CD14-positive monocyte (primary cell): ENCODE results near the gene ATP1B1. TPM values are rescaled to one million over a fixed set of nuclear protein-coding genes. Genes with fewer than 3 reads are reported as not detected.

ENCODE experiments used
- DNase-seq, 3 donors: peaks; one replicate each; pipeline ENCODE4 v3.0.0-alpha.2; 2011 to 2022
- H2AFZ ChIP-seq: 2 replicates; pipeline ENCODE4 v1.6.0; 2012; ENCODE audit warnings: mild to moderate bottlenecking, low read depth, low read length, inconsistent platforms; ENCODE audit not compliant: insufficient read depth, poor library complexity, severe bottlenecking
- H3K27ac ChIP-seq, 2 donors: 1 replicate in 1 of 2; 2 replicates in 1 of 2; pipeline ENCODE4 v1.5.1; 2012 to 2013; ENCODE audit warnings: low read length in 2 of 2, control low read depth in 1 of 2, inconsistent platforms in 1 of 2, low read depth in 1 of 2, mild to moderate bottlenecking in 1 of 2
- H3K27me3 ChIP-seq, 2 donors: one replicate each; pipeline versions ENCODE4 v1.6.0 to v1.6.1; 2011 to 2013; ENCODE audit warnings: low read length in 2 of 2; ENCODE audit not compliant: control insufficient read depth in 2 of 2, insufficient read depth in 2 of 2
- H3K36me3 ChIP-seq, 2 donors: replicated peaks in 1 of 2; 1 replicate in 1 of 2; 2 replicates in 1 of 2; pipeline versions ENCODE4 v1.5.1 to v1.6.1; 2012 to 2013; ENCODE audit warnings: low read length in 2 of 2, control low read depth in 1 of 2, inconsistent platforms in 1 of 2, mild to moderate bottlenecking in 1 of 2; ENCODE audit not compliant: insufficient read depth in 2 of 2, control insufficient read depth in 1 of 2
- H3K4me1 ChIP-seq, 2 donors: 1 replicate in 1 of 2; 2 replicates in 1 of 2; pipeline versions ENCODE4 v1.5.1 to v1.6.1; 2012 to 2013; ENCODE audit warnings: low read length in 2 of 2, control low read depth in 1 of 2, inconsistent platforms in 1 of 2, mild to moderate bottlenecking in 1 of 2, moderate library complexity in 1 of 2; ENCODE audit not compliant: insufficient read depth in 2 of 2, control insufficient read depth in 1 of 2
- H3K4me2 ChIP-seq: replicated peaks from 2 replicates; pipeline ENCODE3; 2012; ENCODE audit warnings: low read length, moderate library complexity, mild to moderate bottlenecking; ENCODE audit not compliant: poor library complexity, severe bottlenecking; ENCODE audit errors: extremely low read depth
- H3K4me3 ChIP-seq, 3 experiments: fragments of 200-600 bp in 1 of 3; sonication (generic) in 1 of 3; replicated peaks in 1 of 3; 1 replicate in 2 of 3; 2 replicates in 1 of 3; pipeline ENCODE4 v1.5.1; 2011 to 2013; ENCODE audit warnings: low read length in 3 of 3, mild to moderate bottlenecking in 3 of 3, control low read depth in 2 of 3, low read depth in 2 of 3, inconsistent platforms in 1 of 3, moderate library complexity in 1 of 3
- H3K79me2 ChIP-seq: 2 replicates; pipeline ENCODE4 v1.6.0; 2012; ENCODE audit warnings: mild to moderate bottlenecking, control low read depth, inconsistent platforms, low read length, moderate library complexity; ENCODE audit not compliant: insufficient read depth
- H3K9ac ChIP-seq: 2 replicates; pipeline ENCODE4 v1.6.0; 2017; ENCODE audit warnings: low read length, mild to moderate bottlenecking; ENCODE audit not compliant: insufficient read depth, poor library complexity, severe bottlenecking
- H3K9me3 ChIP-seq, 2 donors: replicated peaks in 1 of 2; 1 replicate in 1 of 2; 2 replicates in 1 of 2; pipeline versions ENCODE4 v1.5.1 to v1.6.1; 2012 to 2013; ENCODE audit warnings: low read length in 2 of 2, control low read depth in 1 of 2; ENCODE audit not compliant: control insufficient read depth in 1 of 2, insufficient read depth in 1 of 2
- H4K20me1 ChIP-seq: 2 replicates; pipeline ENCODE4 v1.6.0; 2012; ENCODE audit warnings: mild to moderate bottlenecking, low read length, control low read depth, moderate library complexity; ENCODE audit not compliant: insufficient read depth
- H3K27ac Mint-ChIP-seq, 7 donors: one replicate each; pipeline ENCODE4 v1.8.0; 2020; ENCODE audit warnings: mild to moderate bottlenecking in 7 of 7, mixed read lengths in 7 of 7, moderate library complexity in 6 of 7, inconsistent platforms in 2 of 7
- H3K27me3 Mint-ChIP-seq, 3 donors: one replicate each; pipeline ENCODE4 v1.8.0; 2021 to 2022; ENCODE audit warnings: low read depth in 3 of 3, mild to moderate bottlenecking in 3 of 3, mixed read lengths in 3 of 3, moderate library complexity in 3 of 3, inconsistent platforms in 1 of 3
- H3K36me3 Mint-ChIP-seq, 2 donors: one replicate each; pipeline ENCODE4 v1.8.0; 2020; ENCODE audit warnings: mixed read lengths in 2 of 2, inconsistent platforms in 1 of 2, mild to moderate bottlenecking in 1 of 2
- H3K4me1 Mint-ChIP-seq: one replicate; pipeline ENCODE4 v1.8.0; 2020; ENCODE audit warnings: mild to moderate bottlenecking, mixed read lengths
- H3K4me3 Mint-ChIP-seq, 2 donors: one replicate each; pipeline ENCODE4 v1.8.0; 2020; ENCODE audit warnings: mild to moderate bottlenecking in 2 of 2, mixed read lengths in 2 of 2, moderate library complexity in 1 of 2
- H3K9me3 Mint-ChIP-seq, 7 donors: one replicate each; pipeline ENCODE4 v1.8.0; 2020 to 2022; ENCODE audit warnings: mixed read lengths in 7 of 7, mild to moderate bottlenecking in 6 of 7, moderate library complexity in 6 of 7, inconsistent platforms in 2 of 7
- WGBS: methylation state at CpG from one replicate; pipeline ENCODE4 v1.1.5; 2013; ENCODE audit warnings: missing lambda C conversion rate; ENCODE audit not compliant: insufficient coverage; 5-methylcytosine and 5-hydroxymethylcytosine counted together
- intact Hi-C, 2 donors: fragments of 100-400 bp; cut with micrococcal nuclease; formaldehyde crosslinking; loops; one replicate each; pipeline versions ENCODE4 v1.15.0 to v1.15.1; 2023
- polyA plus RNA-seq, 3 donors: library from polyadenylated mRNA; depleted of rRNA in 1 of 3; unstranded in 2 of 3; stranded (reverse) in 1 of 3; fragments of 300-500 nt in 2 of 3; fragments of >200 nt in 1 of 3; fragmentation: Illumina TruSeq in 2 of 3; gene quantifications; 1 replicate in 2 of 3; 2 replicates in 1 of 3; pipeline ENCODE4 v1.2.3, GENCODE V29; 2012 to 2021
- TF ChIP-seq, protein P1 (sequence below): fragments of 200-600 bp; IDR thresholded peaks from one replicate; pipeline ENCODE4 v1.8.0; 2022; ENCODE audit warnings: antibody characterized with exemption, mild to moderate bottlenecking

Gene ATP1B1
- polyA plus RNA-seq, 3 donors, result 0.63 to 5.1 (median 0.72) TPM

DNA sequence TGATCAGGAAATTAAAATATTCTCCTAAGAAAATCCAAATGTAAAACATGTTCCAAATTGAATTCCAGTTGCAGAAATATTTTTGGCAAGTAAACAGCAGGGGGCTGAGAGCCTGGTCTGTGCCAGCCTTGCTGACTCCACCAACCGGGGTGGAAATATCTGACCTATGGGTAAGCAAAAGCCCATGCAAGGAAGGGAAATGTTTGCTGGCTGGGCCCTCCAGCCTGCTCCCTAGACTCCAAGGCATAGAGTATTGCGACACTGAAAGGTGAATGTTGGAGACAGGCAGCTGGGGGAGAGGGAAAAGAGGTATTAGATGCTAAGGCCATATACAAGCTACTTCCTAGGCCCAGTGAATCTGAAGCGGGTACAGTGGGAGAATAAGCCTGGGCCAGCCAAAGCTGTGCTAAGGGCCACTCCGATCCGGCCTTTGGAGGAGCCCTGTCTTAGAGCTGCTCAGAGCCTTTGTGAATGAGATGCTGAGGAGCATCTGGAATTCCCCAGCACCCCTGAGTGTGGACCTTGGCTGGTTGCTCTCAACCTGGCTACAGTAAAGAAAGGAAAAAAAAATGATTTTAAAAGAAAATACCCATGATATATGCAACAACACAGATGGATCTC lies 24.9 kb upstream of the ATP1B1 start:
- Histone ChIP-seq H3K4me1 (no peaks in the 10 kb centered on the region), H3K9ac (no peak overlapping the region), H3K4me2 (no peak overlapping the region), H3K27me3 (no peaks in the 10 kb centered on the region), H3K4me3 (no peak overlapping the region), H3K27ac (no peak overlapping the region), H4K20me1 (no peaks in the 10 kb centered on the region), H3K36me3 (no peaks in the 10 kb centered on the region), H2AFZ (no peak overlapping the region), H3K9me3 (no peaks in the 10 kb centered on the region), H3K79me2 (no peaks in the 10 kb centered on the region)
- DNase-seq, result no peak
- intact Hi-C loops, result no loop called here
- peaks cover 0 to 2% (median 0%) of the 10 kb centered on the region in 3 donors for H3K27me3 Mint-ChIP-seq
- no peak overlapping the region for H3K4me3 Mint-ChIP-seq
- TF ChIP-seq, protein P1, sequence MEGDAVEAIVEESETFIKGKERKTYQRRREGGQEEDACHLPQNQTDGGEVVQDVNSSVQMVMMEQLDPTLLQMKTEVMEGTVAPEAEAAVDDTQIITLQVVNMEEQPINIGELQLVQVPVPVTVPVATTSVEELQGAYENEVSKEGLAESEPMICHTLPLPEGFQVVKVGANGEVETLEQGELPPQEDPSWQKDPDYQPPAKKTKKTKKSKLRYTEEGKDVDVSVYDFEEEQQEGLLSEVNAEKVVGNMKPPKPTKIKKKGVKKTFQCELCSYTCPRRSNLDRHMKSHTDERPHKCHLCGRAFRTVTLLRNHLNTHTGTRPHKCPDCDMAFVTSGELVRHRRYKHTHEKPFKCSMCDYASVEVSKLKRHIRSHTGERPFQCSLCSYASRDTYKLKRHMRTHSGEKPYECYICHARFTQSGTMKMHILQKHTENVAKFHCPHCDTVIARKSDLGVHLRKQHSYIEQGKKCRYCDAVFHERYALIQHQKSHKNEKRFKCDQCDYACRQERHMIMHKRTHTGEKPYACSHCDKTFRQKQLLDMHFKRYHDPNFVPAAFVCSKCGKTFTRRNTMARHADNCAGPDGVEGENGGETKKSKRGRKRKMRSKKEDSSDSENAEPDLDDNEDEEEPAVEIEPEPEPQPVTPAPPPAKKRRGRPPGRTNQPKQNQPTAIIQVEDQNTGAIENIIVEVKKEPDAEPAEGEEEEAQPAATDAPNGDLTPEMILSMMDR, result no peak
- no peak overlapping the region for H3K27ac Mint-ChIP-seq
- no peaks in the 10 kb centered on the region for H3K4me1 Mint-ChIP-seq
- 100% methylated on average over 3 of the region's 5 CpGs for WGBS
- H3K9me3 Mint-ChIP-seq, result no peaks in the 10 kb centered on the region
- no peaks in the 10 kb centered on the region for H3K36me3 Mint-ChIP-seq

GRCh38 chr1:169085911-169086310 lies 20.6 kb upstream of the ATP1B1 start:
- intact Hi-C loops, result no loop called here
- no peak overlapping the region for H3K27ac Mint-ChIP-seq
- TF ChIP-seq, protein P1, result no peak
- Histone ChIP-seq H3K27me3 (no peaks in the 10 kb centered on the region), H4K20me1 (no peaks in the 10 kb centered on the region), H3K9ac (no peak overlapping the region), H3K4me3 (no peak overlapping the region), H2AFZ (no peak overlapping the region), H3K36me3 (no peaks in the 10 kb centered on the region), H3K4me1 (no peaks in the 10 kb centered on the region), H3K4me2 (no peak overlapping the region), H3K27ac (no peak overlapping the region), H3K79me2 (no peaks in the 10 kb centered on the region), H3K9me3 (no peaks in the 10 kb centered on the region)
- H3K4me3 Mint-ChIP-seq, result no peak overlapping the region
- 43% methylated on average over 2 of the region's 2 CpGs for WGBS
- no peaks in the 10 kb centered on the region for H3K36me3 Mint-ChIP-seq
- DNase-seq, result no peak
- no peaks in the 10 kb centered on the region for H3K9me3 Mint-ChIP-seq
- H3K4me1 Mint-ChIP-seq, result peaks cover 5% of the 10 kb centered on the region
- H3K27me3 Mint-ChIP-seq, result peaks cover 0 to 2% (median 2%) of the 10 kb centered on the region in 3 donors
